ENCODE measurements around the gene MOB3A.

DNA sequence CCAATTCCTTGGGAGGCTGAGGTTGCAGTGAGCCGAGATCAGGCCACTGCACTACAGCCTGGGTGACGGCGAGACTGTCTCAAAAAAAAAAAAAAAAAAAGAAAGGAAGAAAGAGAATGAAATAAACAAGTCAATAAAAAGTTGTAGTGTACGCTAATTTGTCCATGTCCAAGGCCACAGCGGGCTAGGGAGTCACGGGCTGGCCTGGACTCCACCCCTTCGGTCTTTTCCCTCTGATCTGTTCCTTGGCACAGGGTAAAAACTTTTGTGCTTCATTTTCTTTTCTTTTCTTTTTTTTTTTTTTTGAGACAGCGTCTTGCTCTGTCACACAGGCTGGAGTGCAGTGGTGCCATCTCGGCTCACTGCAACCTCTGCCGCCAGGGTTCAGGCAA, 25.7 kb downstream of the MOB3A start:
- TF ChIP-seq MAX (IDR thresholded peaks at IDR 0.05) (no peak), CTCF (IDR thresholded peaks at IDR 0.05; ENCODE audit: low read depth, low read length, missing input control) (no peak), TAF1 (conservative IDR thresholded peaks at IDR 0.05) (no peak), JUND (IDR thresholded peaks at IDR 0.05) (no peak)
- TF ChIP-seq, protein P1, sequence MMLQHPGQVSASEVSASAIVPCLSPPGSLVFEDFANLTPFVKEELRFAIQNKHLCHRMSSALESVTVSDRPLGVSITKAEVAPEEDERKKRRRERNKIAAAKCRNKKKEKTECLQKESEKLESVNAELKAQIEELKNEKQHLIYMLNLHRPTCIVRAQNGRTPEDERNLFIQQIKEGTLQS (IDR thresholded peaks at IDR 0.05) = no peak
